ENCODE measurements around the gene AQP12B.

The AQP12B gene

DNA sequence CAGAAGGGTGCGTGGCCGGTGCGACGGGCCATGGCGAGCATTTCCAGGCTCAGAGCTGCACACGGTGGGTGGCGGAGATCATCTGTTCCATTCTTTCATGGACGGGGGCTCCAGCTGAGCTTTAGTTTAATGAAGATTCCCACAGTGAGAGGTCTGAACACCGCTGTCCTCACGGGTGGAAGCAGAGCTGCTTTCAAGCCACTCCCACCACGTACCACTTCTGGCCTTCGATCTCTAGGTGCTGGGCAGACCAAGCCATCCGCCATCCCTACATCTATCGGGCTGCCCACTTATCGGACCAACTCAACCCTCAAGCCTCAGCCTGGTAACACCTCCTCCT is 38.9 kb downstream of the AQP12B start:
- H3K27me3 ChIP-seq (ENCODE audit: insufficient read depth, insufficient read length), result peaks cover 16% of the 10 kb centered on the region
- no peak for DNase-seq (ENCODE audit: low read depth, low spot score)
- TF ChIP-seq ZNF274 (IDR thresholded peaks at IDR 0.05; ENCODE audit: low read depth, low read length), result no peak
- TF ChIP-seq SUZ12 (IDR thresholded peaks at IDR 0.05; ENCODE audit: extremely low read depth, insufficient read depth, insufficient read length), result no peak
- no peak for TF ChIP-seq YY1 (IDR thresholded peaks at IDR 0.05; ENCODE audit: insufficient read depth, insufficient read length)

DNA sequence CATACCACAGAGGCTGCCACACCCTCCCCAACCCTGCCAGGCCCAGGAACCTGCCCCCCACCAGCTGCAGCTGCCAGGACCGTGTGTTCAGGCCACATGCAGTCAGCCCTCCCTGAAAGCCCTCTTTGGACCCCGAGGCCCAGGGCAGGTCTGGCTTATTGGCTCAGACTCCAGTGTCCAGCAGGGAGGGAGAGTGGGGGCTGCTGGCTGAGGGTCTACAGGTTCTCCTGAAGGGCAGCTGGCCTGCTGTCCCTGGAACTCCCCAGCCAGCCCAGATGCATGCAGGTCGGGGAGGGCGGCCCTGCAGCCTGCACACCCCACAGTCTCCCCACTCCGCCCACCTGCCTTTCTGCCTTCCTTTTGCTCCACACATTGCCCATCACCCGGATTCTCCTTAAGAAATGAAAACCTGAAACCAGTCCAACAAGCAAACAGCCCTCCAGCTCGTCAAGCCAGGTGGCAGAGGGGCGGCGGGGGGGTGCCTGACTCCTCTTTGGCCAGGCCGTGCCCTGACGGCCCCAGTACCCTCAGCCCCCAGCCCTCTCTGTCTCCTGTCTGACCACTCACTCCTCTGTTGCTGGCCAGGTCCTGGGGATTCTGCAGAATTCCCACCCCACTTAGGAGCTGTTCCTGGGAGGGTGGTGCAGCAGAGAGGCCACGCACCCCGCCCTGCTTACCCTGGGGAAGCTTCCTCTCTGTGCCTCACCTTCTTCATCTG is 39.4 kb downstream of the AQP12B start:
- no peak for DNase-seq (ENCODE audit: low read depth, low spot score)
- H3K27me3 ChIP-seq (ENCODE audit: insufficient read depth, insufficient read length), result peaks cover 21% of the 10 kb centered on the region
- H3K4me3 ChIP-seq (ENCODE audit: insufficient read length, low read depth), result no peak overlapping the region
- peaks cover 14% of the 10 kb centered on the region for H3K4me1 ChIP-seq (ENCODE audit: insufficient read depth, insufficient read length)
- H3K36me3 ChIP-seq (ENCODE audit: insufficient read depth, insufficient read length, low read length), result no peaks in the 10 kb centered on the region
- H3K9me3 ChIP-seq (ENCODE audit: insufficient read depth, low read length), result no peaks in the 10 kb centered on the region
- no peak for TF ChIP-seq SUZ12 (IDR thresholded peaks at IDR 0.05; ENCODE audit: extremely low read depth, insufficient read depth, insufficient read length)
- no peak for TF ChIP-seq YY1 (IDR thresholded peaks at IDR 0.05; ENCODE audit: insufficient read depth, insufficient read length)
- TF ChIP-seq ZNF274 (IDR thresholded peaks at IDR 0.05; ENCODE audit: low read depth, low read length), result no peak
- H3K9ac ChIP-seq (ENCODE audit: insufficient read length, low read depth), result no peak overlapping the region

More for the DNA sequence above, 38.9 kb downstream of the AQP12B start:
- Histone ChIP-seq H3K36me3 (ENCODE audit: insufficient read depth, insufficient read length, low read length) (no peaks in the 10 kb centered on the region), H3K9me3 (ENCODE audit: insufficient read depth, low read length) (no peaks in the 10 kb centered on the region), H3K4me1 (ENCODE audit: insufficient read depth, insufficient read length) (peaks cover 19% of the 10 kb centered on the region), H3K9ac (ENCODE audit: insufficient read length, low read depth) (no peak overlapping the region), H3K4me3 (ENCODE audit: insufficient read length, low read depth) (no peak overlapping the region)

DNA sequence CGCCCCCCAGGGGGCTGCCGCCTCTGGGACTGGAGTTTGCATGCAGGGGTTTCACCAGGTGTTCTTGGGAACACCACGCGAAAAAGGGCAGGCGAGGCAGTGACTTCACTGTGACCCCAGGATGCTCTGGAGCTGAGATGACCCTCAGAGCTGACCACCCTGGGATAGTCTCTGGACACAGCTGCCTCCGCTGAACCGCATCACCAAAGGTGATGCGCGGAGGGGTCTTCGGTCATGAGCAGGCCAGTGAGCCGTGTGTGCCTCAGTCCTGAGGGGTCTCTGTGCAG is 39.9 kb downstream of the AQP12B start:
- Histone ChIP-seq H3K4me3 (ENCODE audit: insufficient read length, low read depth) (no peak overlapping the region), H3K27me3 (ENCODE audit: insufficient read depth, insufficient read length) (peaks cover 26% of the 10 kb centered on the region), H3K36me3 (ENCODE audit: insufficient read depth, insufficient read length, low read length) (no peaks in the 10 kb centered on the region), H3K9ac (ENCODE audit: insufficient read length, low read depth) (no peak overlapping the region), H3K9me3 (ENCODE audit: insufficient read depth, low read length) (no peaks in the 10 kb centered on the region), H3K4me1 (ENCODE audit: insufficient read depth, insufficient read length) (peaks cover 9% of the 10 kb centered on the region)
- TF ChIP-seq YY1 (IDR thresholded peaks at IDR 0.05; ENCODE audit: insufficient read depth, insufficient read length), result no peak
- no peak for TF ChIP-seq ZNF274 (IDR thresholded peaks at IDR 0.05; ENCODE audit: low read depth, low read length)
- no peak for TF ChIP-seq SUZ12 (IDR thresholded peaks at IDR 0.05; ENCODE audit: extremely low read depth, insufficient read depth, insufficient read length)
- no peak for DNase-seq (ENCODE audit: low read depth, low spot score)

DNA sequence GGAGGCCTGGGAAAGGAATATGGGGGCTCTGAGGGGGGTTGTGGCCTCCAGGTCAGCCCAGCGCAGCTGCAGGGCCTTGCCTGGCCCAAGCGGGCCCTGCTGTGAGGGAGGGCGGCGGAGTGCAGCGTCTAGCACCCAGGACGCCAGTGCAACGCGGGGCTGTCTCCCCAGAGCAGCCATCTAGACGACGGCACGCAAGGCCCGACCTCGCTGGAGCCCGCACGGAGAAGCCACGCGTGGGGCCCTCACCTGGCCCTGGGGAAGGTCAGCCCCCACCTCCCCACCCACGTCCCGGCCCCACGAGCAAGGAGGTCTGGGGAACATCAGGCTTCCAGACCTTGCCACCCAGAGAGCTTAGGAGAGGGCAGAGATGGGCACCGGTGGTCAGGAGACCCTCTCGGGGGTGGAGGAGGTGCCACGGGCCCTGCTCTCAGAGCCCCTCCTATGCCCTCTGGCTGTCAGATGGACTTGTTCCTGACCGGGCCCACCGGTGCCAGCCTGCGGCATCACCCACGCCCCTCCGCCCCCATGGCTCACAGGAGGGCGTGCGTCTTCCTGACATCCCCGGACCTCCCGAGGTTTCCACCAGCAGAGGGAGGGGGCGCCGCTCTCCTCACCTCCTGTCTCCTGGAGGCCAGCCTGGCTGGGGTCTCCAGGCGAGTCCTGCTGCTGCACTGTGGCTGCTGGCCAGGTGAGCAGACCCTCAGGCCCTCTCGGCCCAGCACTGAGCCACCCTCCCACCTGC is 40.5 kb downstream of the AQP12B start:
- Histone ChIP-seq H3K4me1 (ENCODE audit: insufficient read depth, insufficient read length) (peaks cover 8% of the 10 kb centered on the region), H3K9ac (ENCODE audit: insufficient read length, low read depth) (no peak overlapping the region), H3K9me3 (ENCODE audit: insufficient read depth, low read length) (no peaks in the 10 kb centered on the region), H3K4me3 (ENCODE audit: insufficient read length, low read depth) (no peak overlapping the region), H3K27me3 (ENCODE audit: insufficient read depth, insufficient read length) (peaks cover 31% of the 10 kb centered on the region), H3K36me3 (ENCODE audit: insufficient read depth, insufficient read length, low read length) (no peaks in the 10 kb centered on the region)
- no peak for DNase-seq (ENCODE audit: low read depth, low spot score)
- TF ChIP-seq YY1 (IDR thresholded peaks at IDR 0.05; ENCODE audit: insufficient read depth, insufficient read length) (no peak), SUZ12 (IDR thresholded peaks at IDR 0.05; ENCODE audit: extremely low read depth, insufficient read depth, insufficient read length) (no peak), ZNF274 (IDR thresholded peaks at IDR 0.05; ENCODE audit: low read depth, low read length) (no peak)

DNA sequence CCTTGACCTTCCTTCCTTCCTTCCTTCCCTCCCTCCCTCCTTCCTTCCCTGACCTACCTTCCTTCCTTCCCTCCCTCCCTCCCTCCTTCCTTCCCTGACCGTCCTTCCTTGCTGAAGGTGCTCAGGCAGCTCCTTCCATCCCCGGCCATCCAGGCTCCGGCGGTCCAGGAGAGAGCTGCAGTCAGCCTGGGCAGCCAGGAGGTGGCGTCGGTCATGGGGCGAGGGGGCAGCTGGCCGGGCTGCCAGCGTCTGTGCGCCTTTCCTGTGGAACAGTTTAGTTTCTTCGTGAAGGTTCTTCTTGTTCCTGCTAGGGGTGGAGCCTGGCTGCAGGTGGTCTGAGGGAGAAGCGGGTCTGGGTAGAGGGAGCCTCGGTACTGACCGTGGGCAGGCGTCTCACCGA is 41.7 kb downstream of the AQP12B start:
- Histone ChIP-seq H3K9me3 (ENCODE audit: insufficient read depth, low read length) (0 out of 2 replicates have a peak, but pooled peaks cover 3% of the 10 kb centered on the region), H3K27me3 (ENCODE audit: insufficient read depth, insufficient read length) (peaks cover 32% of the 10 kb centered on the region), H3K36me3 (ENCODE audit: insufficient read depth, insufficient read length, low read length) (no peaks in the 10 kb centered on the region), H3K4me3 (ENCODE audit: insufficient read length, low read depth) (no peak overlapping the region), H3K9ac (ENCODE audit: insufficient read length, low read depth) (no peak overlapping the region), H3K4me1 (ENCODE audit: insufficient read depth, insufficient read length) (peaks cover 8% of the 10 kb centered on the region)
- no peak for TF ChIP-seq YY1 (IDR thresholded peaks at IDR 0.05; ENCODE audit: insufficient read depth, insufficient read length)
- no peak for TF ChIP-seq SUZ12 (IDR thresholded peaks at IDR 0.05; ENCODE audit: extremely low read depth, insufficient read depth, insufficient read length)
- TF ChIP-seq ZNF274 (IDR thresholded peaks at IDR 0.05; ENCODE audit: low read depth, low read length), result no peak
- DNase-seq (ENCODE audit: low read depth, low spot score), result peak; percentile 38

DNA sequence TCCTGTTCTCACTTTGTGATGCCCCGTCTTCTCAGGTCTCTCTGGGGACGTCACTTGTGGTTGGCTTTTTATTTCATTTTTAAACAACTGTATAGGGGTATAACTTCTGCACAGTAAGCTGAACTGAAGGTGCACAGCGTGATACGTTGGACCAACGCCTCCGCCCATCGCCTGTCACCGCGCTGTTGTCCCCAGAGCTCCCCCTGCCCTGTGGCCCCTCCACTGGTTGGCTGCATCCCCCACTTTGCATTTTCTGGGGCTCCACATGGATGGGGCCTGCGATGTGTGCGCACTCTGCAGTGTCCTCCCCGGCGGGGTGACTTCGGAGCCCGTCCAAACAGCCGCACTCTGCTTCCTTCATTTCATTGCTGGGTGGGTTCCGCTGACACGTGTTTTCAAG is 43.1 kb downstream of the AQP12B start:
- TF ChIP-seq YY1 (IDR thresholded peaks at IDR 0.05; ENCODE audit: insufficient read depth, insufficient read length) (no peak), SUZ12 (IDR thresholded peaks at IDR 0.05; ENCODE audit: extremely low read depth, insufficient read depth, insufficient read length) (no peak), ZNF274 (IDR thresholded peaks at IDR 0.05; ENCODE audit: low read depth, low read length) (no peak)
- no peak overlapping the region for H3K4me3 ChIP-seq (ENCODE audit: insufficient read length, low read depth)
- H3K27me3 ChIP-seq (ENCODE audit: insufficient read depth, insufficient read length), result peaks cover 32% of the 10 kb centered on the region
- H3K4me1 ChIP-seq (ENCODE audit: insufficient read depth, insufficient read length), result peaks cover 8% of the 10 kb centered on the region
- no peak for DNase-seq (ENCODE audit: low read depth, low spot score)
- no peak overlapping the region for H3K9ac ChIP-seq (ENCODE audit: insufficient read length, low read depth)
- H3K36me3 ChIP-seq (ENCODE audit: insufficient read depth, insufficient read length, low read length), result no peaks in the 10 kb centered on the region
- H3K9me3 ChIP-seq (ENCODE audit: insufficient read depth, low read length), result peaks cover 17% of the 10 kb centered on the region; the same call in 1 of the 2 replicates

DNA sequence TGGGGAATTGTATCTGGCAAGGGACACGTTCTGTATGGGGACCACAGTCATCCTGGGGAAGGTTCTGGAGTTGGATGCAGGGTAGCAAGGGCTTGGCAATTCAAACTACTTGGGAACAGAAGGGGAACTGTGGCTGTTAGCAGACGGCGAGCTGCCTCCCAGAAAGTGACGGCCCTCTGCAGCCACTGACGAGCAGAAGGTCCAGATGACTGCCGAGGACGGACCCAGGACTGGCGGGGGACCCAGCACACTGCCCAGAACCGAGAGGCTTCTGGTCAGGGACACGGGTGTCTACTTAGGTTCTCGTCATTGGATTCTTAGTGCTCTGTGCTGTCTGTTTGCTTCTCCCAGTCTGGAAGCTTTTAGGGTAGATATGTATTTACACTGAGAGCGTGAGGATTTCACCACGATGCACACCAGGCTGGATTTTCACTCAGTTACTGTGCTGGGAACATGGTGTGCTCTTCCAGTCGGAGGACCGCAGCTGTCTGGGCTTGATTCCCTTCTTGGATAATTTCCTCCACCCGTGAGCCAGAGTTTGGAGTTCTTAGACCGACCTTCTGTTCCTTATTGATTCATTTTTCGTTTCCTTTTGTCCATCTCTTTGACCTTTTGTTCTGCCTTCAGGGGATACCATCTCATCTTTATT is 44.0 kb downstream of the AQP12B start:
- Histone ChIP-seq H3K4me3 (ENCODE audit: insufficient read length, low read depth) (no peak overlapping the region), H3K4me1 (ENCODE audit: insufficient read depth, insufficient read length) (no peaks in the 10 kb centered on the region), H3K36me3 (ENCODE audit: insufficient read depth, insufficient read length, low read length) (no peaks in the 10 kb centered on the region), H3K9ac (ENCODE audit: insufficient read length, low read depth) (no peak overlapping the region), H3K9me3 (ENCODE audit: insufficient read depth, low read length) (peaks cover 26% of the 10 kb centered on the region), H3K27me3 (ENCODE audit: insufficient read depth, insufficient read length) (peaks cover 32% of the 10 kb centered on the region)
- no peak for TF ChIP-seq ZNF274 (IDR thresholded peaks at IDR 0.05; ENCODE audit: low read depth, low read length)
- TF ChIP-seq YY1 (IDR thresholded peaks at IDR 0.05; ENCODE audit: insufficient read depth, insufficient read length), result no peak
- no peak for TF ChIP-seq SUZ12 (IDR thresholded peaks at IDR 0.05; ENCODE audit: extremely low read depth, insufficient read depth, insufficient read length)
- no peak for DNase-seq (ENCODE audit: low read depth, low spot score)
